Activated CD8-positive, alpha-beta memory T cell treated with anti-CD3 and anti-CD28 coated beads for 48 hours (primary cell): ENCODE data around the gene LMCD1.

Experiments used
- DNase-seq, 3 experiments: peaks; one replicate each; pipeline ENCODE4 v3.0.0-alpha.2; 2020; ENCODE audit warnings: low read depth in 2 of 3, low spot score in 2 of 3

LMCD1 gene

GRCh38 chr3:8504611-8504973 lies 3.0 kb downstream of the LMCD1 start:
- DNase-seq, result no peak

GRCh38 chr3:8505621-8506020 lies 4.0 kb downstream of the LMCD1 start:
- DNase-seq, result no peak

GRCh38 chr3:8506571-8507061 lies 5.0 kb downstream of the LMCD1 start:
- DNase-seq, result no peak

- DNase-seq, result no peak
These were observed 5.9 kb downstream of the LMCD1 start for GRCh38 chr3:8507496-8507895.

GRCh38 chr3:8509961-8510360 lies 8.3 kb downstream of the LMCD1 start:
- DNase-seq, result no peak

GRCh38 chr3:8512234-8512633 lies 10.6 kb downstream of the LMCD1 start:
- DNase-seq, result no peak

GRCh38 chr3:8516047-8516661 lies 14.5 kb downstream of the LMCD1 start:
- no peak for DNase-seq

GRCh38 chr3:8516783-8517182 lies 15.2 kb downstream of the LMCD1 start:
- DNase-seq, result no peak

- DNase-seq, result no peak
These were observed 15.9 kb downstream of the LMCD1 start for GRCh38 chr3:8517487-8517886.

GRCh38 chr3:8518138-8518537 lies 16.5 kb downstream of the LMCD1 start:
- DNase-seq, result no peak

- DNase-seq, result no peak
These were observed 17.5 kb downstream of the LMCD1 start for GRCh38 chr3:8519156-8519555.

- DNase-seq, result no peak
These were observed 18.3 kb downstream of the LMCD1 start for GRCh38 chr3:8519774-8520448.

GRCh38 chr3:8520816-8521403 lies 19.3 kb downstream of the LMCD1 start:
- DNase-seq, result no peak

GRCh38 chr3:8523041-8523440 lies 21.4 kb downstream of the LMCD1 start:
- no peak for DNase-seq

GRCh38 chr3:8524249-8524648 lies 22.6 kb downstream of the LMCD1 start:
- DNase-seq, result no peak

- no peak for DNase-seq
These were observed 23.2 kb downstream of the LMCD1 start for GRCh38 chr3:8524656-8525399.

- DNase-seq, result no peak
These were observed 24.3 kb downstream of the LMCD1 start for GRCh38 chr3:8525893-8526292.

- DNase-seq, result no peak
These were observed 27.6 kb downstream of the LMCD1 start for GRCh38 chr3:8529181-8529637.

- no peak for DNase-seq
These were observed 28.3 kb downstream of the LMCD1 start for GRCh38 chr3:8529738-8530525.

GRCh38 chr3:8530581-8530980 lies 29.0 kb downstream of the LMCD1 start:
- no peak for DNase-seq

- DNase-seq, result no peak
These were observed 30.7 kb downstream of the LMCD1 start for GRCh38 chr3:8532251-8532871.
